NCI-H446 (cell line): ENCODE data around the gene ABHD16A.

Experiments used
- DNase-seq, 2 experiments: peaks; one replicate each; lab custom pipeline; 2025; lab: John Stamatoyannopoulos, UW

Gene ABHD16A

GRCh38 chr6:31689249-31690110 is 13.6 kb downstream of the ABHD16A start:
- DNase-seq = no peak

- no peak for DNase-seq
Observed at GRCh38 chr6:31687860-31688693, 15.0 kb downstream of the ABHD16A start.

GRCh38 chr6:31687321-31687720 is 15.8 kb downstream of the ABHD16A start:
- no peak for DNase-seq

DNA sequence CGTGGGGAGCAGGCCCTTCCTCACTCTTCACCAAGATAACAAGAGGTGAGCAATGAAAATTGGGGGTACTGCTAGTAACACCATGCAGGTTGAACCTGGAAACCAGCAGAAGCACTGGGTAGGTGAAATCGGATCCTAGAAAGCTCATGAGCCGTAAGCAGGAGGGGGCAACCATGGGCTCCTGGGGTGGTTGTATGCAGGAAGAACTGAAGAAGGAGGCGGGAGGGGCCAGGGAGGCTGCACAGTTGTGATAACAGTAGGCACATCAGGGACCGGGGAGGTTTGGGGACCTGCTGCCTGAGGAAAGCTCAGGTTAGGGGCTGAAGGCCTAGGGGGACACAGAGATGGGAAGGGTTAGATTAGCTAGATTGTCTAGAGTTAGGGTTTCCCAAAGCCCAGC is 16.6 kb downstream of the ABHD16A start:
- no peak for DNase-seq

GRCh38 chr6:31683591-31683990 is 19.5 kb downstream of the ABHD16A start:
- no peak for DNase-seq

DNA sequence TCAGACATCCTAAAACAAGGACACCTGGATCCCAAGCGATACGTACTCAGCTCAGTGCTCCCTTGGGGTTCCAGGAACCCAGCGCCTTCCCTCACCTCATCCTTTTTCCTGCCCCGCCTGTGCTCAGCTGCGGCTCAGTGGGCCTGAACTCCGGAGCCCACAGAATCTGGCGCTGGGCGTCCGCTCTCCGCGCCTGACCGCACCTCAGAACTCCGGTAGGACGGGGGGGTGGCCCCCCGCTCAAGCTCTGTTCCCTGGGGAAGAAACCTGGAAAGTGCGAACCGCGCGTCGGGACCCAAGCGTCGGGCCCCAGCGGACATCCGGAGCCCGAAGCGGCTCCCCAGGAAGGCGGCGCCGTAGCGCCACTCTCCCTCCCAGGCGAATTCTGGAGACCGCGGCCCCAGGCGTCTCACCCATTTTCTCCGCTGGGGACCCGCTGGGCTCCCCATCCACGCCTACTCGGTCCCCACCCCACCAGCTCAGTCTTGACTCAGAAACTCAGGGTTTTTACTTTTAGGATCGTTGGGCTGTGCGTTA is 21.9 kb downstream of the ABHD16A start:
- DNase-seq = no peak

GRCh38 chr6:31680226-31681134 is 22.6 kb downstream of the ABHD16A start, which contains the start of gene LY6G5C:
TSS of gene LY6G5C (minus strand) at chr6:31681067. CDS start at chr6:31680373, 694 bp downstream.
- peak; percentile 49 to 68 for DNase-seq

GRCh38 chr6:31677955-31678354 is 25.2 kb downstream of the ABHD16A start:
- no peak for DNase-seq

DNA sequence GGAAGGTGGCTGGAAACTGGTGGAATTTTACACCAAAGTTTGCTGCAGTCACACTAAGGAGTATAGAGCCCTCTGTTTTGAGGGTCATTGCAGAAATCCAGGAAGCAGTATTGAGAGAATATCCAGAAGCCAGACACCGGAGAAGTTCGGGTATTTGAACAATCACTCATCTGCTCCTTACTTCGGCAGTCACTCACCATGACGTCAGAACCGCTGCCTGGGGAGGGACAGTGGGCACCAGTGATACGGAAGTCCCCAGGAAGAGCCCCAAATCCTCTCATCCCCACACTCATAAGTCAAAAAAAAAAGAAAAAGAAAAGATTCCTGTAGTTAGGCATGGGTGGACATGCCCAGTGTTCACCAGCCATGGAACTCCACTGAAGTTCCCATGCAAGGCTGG is 26.2 kb downstream of the ABHD16A start:
- no peak for DNase-seq

- no peak for DNase-seq
Observed at GRCh38 chr6:31676322-31676903, 26.7 kb downstream of the ABHD16A start.

- DNase-seq = no peak
Observed at GRCh38 chr6:31669676-31670075, 33.4 kb downstream of the ABHD16A start, which contains the start of gene LY6G5B. TSS of gene LY6G5B (plus strand) at chr6:31669976. CDS start at chr6:31670951, 975 bp downstream.

GRCh38 chr6:31666337-31666965 is 36.7 kb downstream of the ABHD16A start:
- DNase-seq = no peak

DNA sequence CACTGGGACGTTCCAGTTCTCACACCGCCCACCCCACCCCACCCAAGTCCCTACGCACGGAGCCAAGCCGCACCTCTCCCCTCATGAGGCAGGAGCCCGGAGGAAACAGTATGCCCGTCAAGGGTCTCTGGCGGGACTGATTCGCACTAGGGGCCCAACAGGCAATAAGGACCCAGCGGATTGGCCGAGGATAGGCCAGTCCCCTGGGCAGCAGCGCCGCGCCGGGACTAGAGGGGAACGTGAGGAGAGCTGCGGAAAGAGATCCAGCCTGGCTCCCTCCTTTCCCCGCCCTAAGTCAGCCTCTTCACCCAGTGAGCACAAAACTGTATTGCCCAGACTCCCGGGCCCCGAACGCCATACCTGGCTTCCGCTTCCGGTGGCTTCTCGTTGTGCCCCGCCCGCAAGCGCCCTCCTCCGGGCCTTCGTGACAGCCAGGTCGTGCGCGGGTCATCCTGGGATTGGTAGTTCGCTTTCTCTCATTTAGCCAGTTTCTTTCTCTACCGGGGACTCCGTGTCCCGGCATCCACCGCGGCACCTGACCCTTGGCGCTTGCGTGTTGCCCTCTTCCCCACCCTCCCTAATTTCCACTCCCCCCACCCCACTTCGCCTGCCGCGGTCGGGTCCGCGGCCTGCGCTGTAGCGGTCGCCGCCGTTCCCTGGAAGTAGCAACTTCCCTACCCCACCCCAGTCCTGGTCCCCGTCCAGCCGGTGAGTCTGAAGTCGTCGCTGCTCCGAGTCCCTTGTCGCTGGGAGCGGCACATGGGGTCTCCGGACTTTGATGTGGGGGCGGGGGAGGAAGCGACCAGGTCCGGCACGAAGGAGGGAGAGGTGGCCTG is 37.4 kb downstream of the ABHD16A start, which contains the start of gene CSNK2B:
Gene CSNK2B, plus strand, starts transcription at position 580 of the 836 bp plus-strand sequence. CDS start 752 bp downstream, outside the sequence.
- peak; percentile 97 to 98 for DNase-seq

DNA sequence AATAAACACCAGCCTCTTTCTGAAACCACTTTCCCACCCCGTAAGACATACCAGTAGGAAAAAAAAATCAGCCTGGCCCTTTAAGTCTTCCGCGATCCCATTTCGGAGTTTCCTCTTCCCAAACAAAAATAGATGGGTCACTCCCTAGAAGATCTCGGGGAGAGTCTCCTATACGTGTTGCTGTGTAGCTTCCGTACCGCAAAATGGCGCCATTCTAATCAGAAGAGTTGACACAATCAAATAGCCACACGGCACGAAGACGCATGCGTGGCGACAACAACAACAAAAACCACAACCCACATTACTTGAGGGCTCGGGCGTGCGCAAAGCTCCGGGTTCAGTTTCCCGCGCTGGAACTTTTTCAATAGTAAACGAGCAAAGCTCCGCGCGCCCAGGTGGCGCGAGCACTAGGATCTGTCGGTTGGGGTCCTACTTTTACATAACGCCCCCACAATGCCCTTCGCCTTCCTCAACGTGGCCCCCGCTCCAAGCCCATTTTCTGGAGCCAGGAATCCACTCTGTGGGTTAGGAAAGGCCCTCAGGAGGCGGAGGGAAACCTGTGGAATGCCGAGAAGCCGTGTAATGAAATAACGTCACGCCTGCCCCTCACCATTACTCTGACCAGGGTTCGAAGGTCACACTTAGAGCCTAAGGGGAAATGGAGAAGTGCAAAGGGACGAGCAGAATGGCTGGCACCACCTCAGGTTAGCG is 38.2 kb downstream of the ABHD16A start, which contains the start of gene GPANK1:
Gene GPANK1, minus strand, starts transcription at position 208 of the 711 bp plus-strand sequence. CDS start 519 bp downstream, outside the sequence.
- peak; percentile 91 to 96 for DNase-seq

DNA sequence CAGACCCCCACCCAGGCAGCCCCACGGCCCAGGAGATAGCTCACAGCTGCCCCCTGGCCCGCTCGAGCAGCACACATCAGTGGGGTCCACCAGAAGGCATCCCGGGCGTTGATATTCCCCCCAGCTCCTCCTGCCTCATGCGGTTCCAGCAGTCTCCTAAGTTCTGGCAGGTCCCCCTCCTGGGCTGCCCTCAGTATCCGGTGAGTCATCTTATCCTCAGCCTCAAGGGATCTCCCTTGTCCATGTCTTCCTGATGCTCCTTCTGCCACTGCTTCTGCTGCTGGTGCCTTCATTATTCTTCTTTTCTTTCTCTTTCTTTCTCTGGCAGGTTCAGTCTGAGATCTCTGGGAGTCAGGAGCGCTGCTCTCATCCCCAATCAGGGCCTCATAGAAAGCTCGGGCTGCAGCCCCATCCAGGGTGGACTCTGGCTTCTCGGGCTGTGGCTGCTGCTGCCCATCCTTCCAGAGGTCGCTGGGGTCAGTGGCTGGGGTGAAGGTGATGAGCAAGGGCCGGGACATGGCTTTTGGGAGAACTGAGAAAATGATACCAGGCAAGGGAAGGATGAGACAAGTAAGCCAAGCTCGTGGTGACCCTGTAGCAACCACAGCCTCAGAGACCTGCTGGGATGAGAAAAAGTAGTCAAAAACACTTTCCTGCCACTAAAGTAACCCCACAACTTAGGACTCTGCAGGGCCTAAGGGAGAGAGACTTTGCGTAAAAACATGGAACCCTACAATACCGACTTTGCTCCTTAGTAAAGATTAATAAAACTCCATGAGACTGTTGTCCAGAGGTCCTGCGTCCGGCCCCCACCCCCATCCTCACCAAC is 38.9 kb downstream of the ABHD16A start:
- peak in 1 of 2 experiments; percentile 56 for DNase-seq

DNA sequence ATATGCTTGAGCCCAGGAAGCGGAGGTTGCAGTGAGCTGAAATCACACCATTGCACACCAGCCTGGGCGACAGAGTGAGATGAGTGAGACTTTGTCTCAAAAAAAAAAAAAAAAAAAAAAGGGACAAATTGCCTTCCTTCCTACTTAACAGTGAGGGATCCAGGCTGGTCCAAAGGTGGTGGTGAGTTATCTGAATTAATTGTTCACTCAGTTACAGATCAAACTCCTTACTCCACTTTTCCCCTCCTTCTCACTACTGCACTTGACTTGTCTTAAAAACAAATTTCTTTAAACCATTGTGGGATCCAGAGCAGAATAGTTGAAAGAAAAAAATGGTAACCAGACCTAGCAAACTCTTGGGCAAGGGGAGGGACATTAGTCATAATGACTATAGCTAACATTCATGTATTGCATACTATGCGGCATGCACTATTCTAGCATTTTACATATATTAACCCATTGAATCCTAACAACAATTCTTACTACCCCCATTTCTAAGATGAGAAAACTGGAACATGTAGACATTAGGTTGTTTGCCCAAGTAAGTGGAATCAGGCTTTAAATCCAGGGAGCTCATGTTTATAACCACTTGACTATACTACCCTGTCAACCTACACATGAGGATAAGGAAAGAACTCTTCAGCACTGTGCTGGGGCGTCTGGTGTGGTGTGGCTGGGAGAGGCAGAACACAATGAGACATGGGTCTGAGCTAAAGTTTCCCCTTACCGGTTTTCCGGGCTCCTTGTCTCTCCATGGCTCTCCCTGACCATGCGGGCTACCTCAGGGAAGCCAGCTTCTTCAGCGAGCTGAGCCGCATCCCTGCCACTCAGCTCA is 39.8 kb downstream of the ABHD16A start:
- no peak for DNase-seq
